Fibroblast of peridontal ligament (primary cell): ENCODE measurements around the gene COP1.

Experiments
- DNase-seq: peaks from one replicate; pipeline ENCODE4 v3.0.0-alpha.2; 2010; ENCODE audit errors: extremely low read depth

Gene COP1

GRCh38 chr1:175895966-175896365 is 311.1 kb downstream of the COP1 start:
- no peak for DNase-seq
